ENCODE measurements around the gene MSI2.
A peak's percentile ranks its signal among the peaks of the same experiment; 100 is the strongest.
"Not testable (repeated sequence)": the region's sequence is repeated elsewhere in the genome, so short reads cannot be mapped to it uniquely, and the experiment has no call there.

Gene MSI2

GRCh38 chr17:57294101-57294500 lies 37.8 kb downstream of the MSI2 start:
- peak; percentile 62 for DNase-seq

- DNase-seq = peak; percentile 43
Measured at GRCh38 chr17:57294629-57295501, 38.5 kb downstream of the MSI2 start.

- no peak for DNase-seq
Measured at GRCh38 chr17:57295526-57296023, 39.3 kb downstream of the MSI2 start.

- peak; percentile 85 for DNase-seq
Measured at GRCh38 chr17:57296231-57296630, 39.9 kb downstream of the MSI2 start.

GRCh38 chr17:57299176-57299575 lies 42.9 kb downstream of the MSI2 start:
- no peak for DNase-seq

- not testable (repeated sequence) for DNase-seq
Measured at GRCh38 chr17:57300592-57300991, 44.3 kb downstream of the MSI2 start.

GRCh38 chr17:57302690-57303465 lies 46.6 kb downstream of the MSI2 start:
- DNase-seq = no peak

- DNase-seq = no peak
Measured at GRCh38 chr17:57305144-57305728, 48.9 kb downstream of the MSI2 start.

GRCh38 chr17:57305908-57306504 lies 49.7 kb downstream of the MSI2 start:
- DNase-seq = no peak

- no peak for DNase-seq
Measured at GRCh38 chr17:57308543-57309186, 52.3 kb downstream of the MSI2 start.

GRCh38 chr17:57309479-57309878 lies 53.2 kb downstream of the MSI2 start:
- no peak for DNase-seq

- no peak for DNase-seq
Measured at GRCh38 chr17:57311281-57312216, 55.2 kb downstream of the MSI2 start.

- DNase-seq = no peak
Measured at GRCh38 chr17:57312242-57312641, 55.9 kb downstream of the MSI2 start.

GRCh38 chr17:57313097-57313835 lies 56.9 kb downstream of the MSI2 start:
- DNase-seq = peak; percentile 76

- DNase-seq = no peak
Measured at GRCh38 chr17:57315061-57316015, 59.0 kb downstream of the MSI2 start.

GRCh38 chr17:57316361-57316760 lies 60.0 kb downstream of the MSI2 start:
- no peak for DNase-seq

- DNase-seq = no peak
Measured at GRCh38 chr17:57317079-57317478, 60.8 kb downstream of the MSI2 start.

GRCh38 chr17:57318913-57319312 lies 62.6 kb downstream of the MSI2 start:
- no peak for DNase-seq

- DNase-seq = no peak
Measured at GRCh38 chr17:57319806-57320205, 63.5 kb downstream of the MSI2 start.
